Astrocyte of the spinal cord (primary cell): ENCODE measurements around the gene ADAM19.

Experiments
- DNase-seq: peaks from one replicate; pipeline ENCODE4 v3.0.0; 2011; ENCODE audit warnings: low read depth, low spot score
- H3K4me3 ChIP-seq: 2 replicates; pipeline ENCODE4 v1.5.1; 2011; ENCODE audit warnings: low read depth, mild to moderate bottlenecking, low read length, moderate library complexity
- CTCF ChIP-seq: IDR thresholded peaks from 2 replicates; pipeline ENCODE4 v1.5.1; 2012; ENCODE audit warnings: low read depth, mild to moderate bottlenecking, low read length, inconsistent platforms
- in situ Hi-C: cut with HindIII; loops from 2 replicates; pipeline ENCODE4 v1.10.0; 2017; ENCODE audit warnings: low sequenced_read_pairs

ADAM19 gene

GRCh38 chr5:157566902-157567489 is 8.6 kb downstream of the ADAM19 start:
- no peak for DNase-seq
- no peak for TF ChIP-seq CTCF
- in situ Hi-C loops: no loop called here

GRCh38 chr5:157563929-157564716 is 11.5 kb downstream of the ADAM19 start:
- H3K4me3 ChIP-seq: no peak overlapping the region
- TF ChIP-seq CTCF: peak; percentile 9
- no peak for DNase-seq
- in situ Hi-C loops: no loop called here

More at GRCh38 chr5:157566902-157567489, 8.6 kb downstream of the ADAM19 start:
- H3K4me3 ChIP-seq: no peak overlapping the region

- DNase-seq: peak; percentile 94
- TF ChIP-seq CTCF: no peak
- H3K4me3 ChIP-seq: no peak overlapping the region
- in situ Hi-C loops: no loop called here
Measured at GRCh38 chr5:157563373-157563928, 12.1 kb downstream of the ADAM19 start.

GRCh38 chr5:157562111-157562581 is 13.4 kb downstream of the ADAM19 start:
- H3K4me3 ChIP-seq: no peak overlapping the region
- TF ChIP-seq CTCF: no peak
- in situ Hi-C loops: no loop called here
- peak; percentile 78 for DNase-seq

GRCh38 chr5:157561110-157561509 is 14.5 kb downstream of the ADAM19 start:
- DNase-seq: no peak
- no peak for TF ChIP-seq CTCF
- in situ Hi-C loops: no loop called here
- H3K4me3 ChIP-seq: no peak overlapping the region

GRCh38 chr5:157559301-157559700 is 16.3 kb downstream of the ADAM19 start:
- no peak overlapping the region for H3K4me3 ChIP-seq
- no peak for TF ChIP-seq CTCF
- DNase-seq: no peak
- in situ Hi-C loops: no loop called here
